Measurements from ENCODE around the gene MAEL.

- TF ChIP-seq CTCF (IDR thresholded peaks at IDR 0.05) (no peak), EZH2 (IDR thresholded peaks at IDR 0.05; ENCODE audit: borderline replicate concordance, insufficient read depth, low read depth, low read length, poor library complexity, severe bottlenecking) (no peak)
Measured at GRCh38 chr1:166980383-166980782, 8.7 kb upstream of the MAEL start.

All from B cell (primary cell).